ENCODE data around the gene ERICH2.

The ERICH2 gene

DNA sequence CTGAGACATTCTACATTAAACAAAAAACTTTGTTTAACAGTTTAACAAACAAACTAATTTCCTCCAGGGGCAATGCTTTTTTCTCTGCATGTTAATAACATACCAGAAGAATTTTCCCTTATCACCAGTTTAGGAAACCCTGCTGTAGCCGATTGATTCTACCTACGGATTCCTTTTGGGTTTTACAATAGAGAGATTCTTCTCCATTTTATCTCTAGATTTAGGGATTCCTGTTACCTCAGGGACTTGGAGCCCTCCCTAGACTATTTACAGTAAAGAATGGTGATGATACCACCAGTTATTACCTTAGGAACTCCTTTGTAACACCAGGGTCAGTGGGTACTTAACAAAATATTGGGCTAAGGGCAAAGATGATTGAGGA lies 5.3 kb upstream of the ERICH2 start:
- peak; percentile 92 for DNase-seq
- no peak overlapping the region for H2BK120ac ChIP-seq (ENCODE audit: low read depth, low read length)
- H3K56ac ChIP-seq (ENCODE audit: low read length) = peak overlapping the region; percentile 3
- H3K23ac ChIP-seq (ENCODE audit: low read length) = no peak overlapping the region
- H3K27ac ChIP-seq (ENCODE audit: low read depth, low read length) = peak overlapping the region; percentile 61
- H2AK5ac ChIP-seq (ENCODE audit: low read length) = no peak overlapping the region
- no peak overlapping the region for H3K4ac ChIP-seq (ENCODE audit: low read depth, low read length)
- H4K8ac ChIP-seq (ENCODE audit: low read depth, low read length) = no peak overlapping the region
- no peaks in the 10 kb centered on the region for H3K36me3 ChIP-seq (ENCODE audit: control insufficient read depth, insufficient read depth, low read length)
- no peaks in the 10 kb centered on the region for H3K79me2 ChIP-seq (ENCODE audit: control insufficient read depth, insufficient read depth, low read length)
- peak overlapping the region; percentile 85 for H3K18ac ChIP-seq (ENCODE audit: low read length)
- peak overlapping the region; percentile 22 for H3K9ac ChIP-seq (ENCODE audit: low read length)
- peak overlapping the region; percentile 89 for H2BK5ac ChIP-seq (ENCODE audit: low read length)
- no peak overlapping the region for H3K4me3 ChIP-seq (ENCODE audit: low read length)
- H3K4me1 ChIP-seq (ENCODE audit: control insufficient read depth, low read depth, low read length) = peaks cover 8% of the 10 kb centered on the region
- no peaks in the 10 kb centered on the region for H3K27me3 ChIP-seq (ENCODE audit: insufficient read depth, low read length, poor library complexity)
- no CpG with 5 or more reads among the region's 2 CpGs for WGBS (ENCODE audit: extremely low coverage, insufficient coverage, low lambda C conversion rate)
- H2BK15ac ChIP-seq (replicated peaks; ENCODE audit: low read depth) = no peak overlapping the region
- H3K79me1 ChIP-seq (ENCODE audit: low read length) = no peaks in the 10 kb centered on the region
- no peak overlapping the region for H4K5ac ChIP-seq (ENCODE audit: low read length)
- H3K4me2 ChIP-seq (ENCODE audit: low read length) = no peak overlapping the region

DNA sequence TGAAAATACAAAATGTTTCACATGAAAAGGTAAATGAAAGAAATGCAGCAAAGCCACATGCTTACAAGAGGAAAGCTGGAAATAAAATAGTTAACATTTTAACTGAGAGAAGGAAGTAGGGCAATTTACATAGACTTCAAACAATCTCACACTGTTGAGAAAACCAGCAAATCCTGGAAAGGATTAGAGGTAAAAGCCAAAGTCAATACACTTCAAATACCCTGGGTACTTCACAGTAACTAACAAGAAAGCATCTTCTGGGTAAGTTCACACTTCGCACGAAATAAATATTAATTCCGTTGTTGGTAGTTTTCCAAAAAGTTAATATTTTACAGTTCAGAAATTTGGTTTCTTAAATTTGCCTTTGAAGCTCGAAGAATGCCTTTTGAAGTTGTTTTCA lies 3.5 kb upstream of the ERICH2 start:
- Histone ChIP-seq H2AK5ac (ENCODE audit: low read length) (no peak overlapping the region), H3K27me3 (ENCODE audit: insufficient read depth, low read length, poor library complexity) (no peaks in the 10 kb centered on the region), H3K79me1 (ENCODE audit: low read length) (no peaks in the 10 kb centered on the region), H3K4me1 (ENCODE audit: control insufficient read depth, low read depth, low read length) (peaks cover 10% of the 10 kb centered on the region), H4K8ac (ENCODE audit: low read depth, low read length) (no peak overlapping the region), H3K79me2 (ENCODE audit: control insufficient read depth, insufficient read depth, low read length) (peaks cover 1% of the 10 kb centered on the region), H3K27ac (ENCODE audit: low read depth, low read length) (no peak overlapping the region), H2BK5ac (ENCODE audit: low read length) (no peak overlapping the region), H4K5ac (ENCODE audit: low read length) (no peak overlapping the region), H3K56ac (ENCODE audit: low read length) (no peak overlapping the region), H3K36me3 (ENCODE audit: control insufficient read depth, insufficient read depth, low read length) (no peaks in the 10 kb centered on the region), H3K18ac (ENCODE audit: low read length) (no peak overlapping the region), H3K4me2 (ENCODE audit: low read length) (no peak overlapping the region), H2BK15ac (replicated peaks; ENCODE audit: low read depth) (no peak overlapping the region), H3K9ac (ENCODE audit: low read length) (no peak overlapping the region), H3K4me3 (ENCODE audit: low read length) (no peak overlapping the region), H3K23ac (ENCODE audit: low read length) (no peak overlapping the region), H3K4ac (ENCODE audit: low read depth, low read length) (no peak overlapping the region), H2BK120ac (ENCODE audit: low read depth, low read length) (no peak overlapping the region)
- no CpG with 5 or more reads among the region's 4 CpGs for WGBS (ENCODE audit: extremely low coverage, insufficient coverage, low lambda C conversion rate)
- peak; percentile 80 for DNase-seq

DNA sequence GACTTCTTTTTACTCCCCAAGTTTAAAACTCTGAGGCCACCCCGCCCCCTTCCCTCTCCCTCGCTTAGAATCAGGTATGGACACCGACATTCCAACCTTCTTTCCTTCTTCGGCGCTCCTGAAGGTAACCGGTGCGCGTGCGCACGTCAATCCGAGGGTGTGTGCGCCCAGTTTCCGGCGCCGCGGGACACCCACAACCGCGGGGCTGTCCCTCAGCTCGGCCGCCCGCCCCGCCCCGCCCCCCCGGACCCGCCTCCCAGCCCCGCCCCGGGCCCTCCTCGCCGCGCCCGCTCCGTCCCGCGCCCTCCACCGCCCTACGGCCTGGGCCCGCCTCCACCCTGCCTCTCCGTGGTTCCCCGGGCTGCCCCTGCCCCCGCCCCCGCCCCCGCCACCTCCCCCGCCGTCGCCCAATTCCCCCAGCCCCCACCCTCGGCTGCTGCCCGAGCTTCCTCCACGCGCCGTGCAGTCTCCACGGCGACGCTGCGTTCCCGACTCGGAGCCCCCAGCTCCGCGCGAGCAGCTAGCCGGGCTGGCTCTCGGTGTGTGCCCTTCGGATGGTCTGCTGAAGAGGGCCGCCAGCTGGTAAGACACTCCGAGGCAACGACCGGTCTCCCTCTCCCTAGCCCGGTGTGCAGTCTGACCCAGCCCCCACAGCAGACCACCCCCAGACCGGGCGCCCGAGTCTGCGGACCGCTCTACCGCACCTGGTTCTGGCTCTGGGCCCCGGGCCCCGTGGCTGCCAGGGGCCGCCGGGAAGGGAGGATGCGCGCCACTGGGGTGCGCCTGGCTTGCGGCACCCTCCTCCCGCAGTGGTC lies 635 bp downstream of the ERICH2 start:
- H3K56ac ChIP-seq (ENCODE audit: low read length) = peak overlapping the region; percentile 98

DNA sequence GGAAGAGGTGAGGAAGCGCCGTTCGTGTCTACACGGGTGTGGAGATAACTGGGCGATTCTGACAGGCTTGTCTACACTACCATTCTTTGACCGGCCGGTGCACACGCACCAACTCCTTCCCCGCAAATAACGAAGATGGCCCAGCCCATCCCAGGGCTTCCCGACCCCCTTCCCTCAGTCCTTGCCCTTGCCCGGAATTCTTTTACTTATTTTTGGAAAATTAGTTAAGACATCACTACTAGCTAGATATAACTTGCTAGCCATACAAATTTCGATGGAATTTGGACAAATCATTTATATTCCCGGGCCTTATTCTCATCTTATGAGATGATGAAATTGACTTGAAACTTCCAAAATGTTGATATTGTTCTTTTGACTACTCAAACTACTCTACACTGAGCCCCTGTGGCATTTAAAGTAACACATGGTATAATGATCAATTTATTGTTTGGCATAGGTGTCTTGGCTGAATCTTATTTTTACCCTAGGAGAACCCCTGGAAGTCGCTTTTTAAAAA lies 1.3 kb downstream of the ERICH2 start:
- H2BK120ac ChIP-seq (ENCODE audit: low read depth, low read length) = peak overlapping the region; percentile 5
- no peak overlapping the region for H2BK5ac ChIP-seq (ENCODE audit: low read length)
- H4K5ac ChIP-seq (ENCODE audit: low read length) = no peak overlapping the region
- peak overlapping the region; percentile 65 for H3K4me3 ChIP-seq (ENCODE audit: low read length)
- H3K4ac ChIP-seq (ENCODE audit: low read depth, low read length) = peak overlapping the region; percentile 44
- H3K9ac ChIP-seq (ENCODE audit: low read length) = peak overlapping the region; percentile 96
- peaks cover 1% of the 10 kb centered on the region for H3K79me2 ChIP-seq (ENCODE audit: control insufficient read depth, insufficient read depth, low read length)
- peak overlapping the region; percentile 81 for H3K18ac ChIP-seq (ENCODE audit: low read length)
- H3K4me2 ChIP-seq (ENCODE audit: low read length) = peak overlapping the region; percentile 68
- H3K27me3 ChIP-seq (ENCODE audit: insufficient read depth, low read length, poor library complexity) = no peaks in the 10 kb centered on the region
- no peaks in the 10 kb centered on the region for H3K79me1 ChIP-seq (ENCODE audit: low read length)
- no peak overlapping the region for H4K8ac ChIP-seq (ENCODE audit: low read depth, low read length)
- peak overlapping the region; percentile 98 for H3K56ac ChIP-seq (ENCODE audit: low read length)
- H3K23ac ChIP-seq (ENCODE audit: low read length) = no peak overlapping the region
- no CpG with 5 or more reads among the region's 15 CpGs for WGBS (ENCODE audit: extremely low coverage, insufficient coverage, low lambda C conversion rate)
- H3K27ac ChIP-seq (ENCODE audit: low read depth, low read length) = peak overlapping the region; percentile 24
- H2BK15ac ChIP-seq (replicated peaks; ENCODE audit: low read depth) = no peak overlapping the region
- H3K36me3 ChIP-seq (ENCODE audit: control insufficient read depth, insufficient read depth, low read length) = no peaks in the 10 kb centered on the region
- DNase-seq = no peak
- peaks cover 2% of the 10 kb centered on the region for H3K4me1 ChIP-seq (ENCODE audit: control insufficient read depth, low read depth, low read length)
- H2AK5ac ChIP-seq (ENCODE audit: low read length) = no peak overlapping the region

More for the DNA sequence above, 635 bp downstream of the ERICH2 start:
- WGBS (ENCODE audit: extremely low coverage, insufficient coverage, low lambda C conversion rate) = no CpG with 5 or more reads among the region's 82 CpGs
- Histone ChIP-seq H3K4me2 (ENCODE audit: low read length) (peak overlapping the region; percentile 92), H3K9ac (ENCODE audit: low read length) (peak overlapping the region; percentile 96), H2BK5ac (ENCODE audit: low read length) (peak overlapping the region; percentile 95), H3K36me3 (ENCODE audit: control insufficient read depth, insufficient read depth, low read length) (no peaks in the 10 kb centered on the region), H3K79me1 (ENCODE audit: low read length) (no peaks in the 10 kb centered on the region), H3K4me3 (ENCODE audit: low read length) (peak overlapping the region; percentile 65), H2AK5ac (ENCODE audit: low read length) (no peak overlapping the region), H4K8ac (ENCODE audit: low read depth, low read length) (no peak overlapping the region), H3K4me1 (ENCODE audit: control insufficient read depth, low read depth, low read length) (peaks cover 2% of the 10 kb centered on the region), H4K5ac (ENCODE audit: low read length) (no peak overlapping the region), H2BK120ac (ENCODE audit: low read depth, low read length) (peak overlapping the region; percentile 88), H3K27me3 (ENCODE audit: insufficient read depth, low read length, poor library complexity) (no peaks in the 10 kb centered on the region), H3K79me2 (ENCODE audit: control insufficient read depth, insufficient read depth, low read length) (peaks cover 1% of the 10 kb centered on the region), H3K23ac (ENCODE audit: low read length) (no peak overlapping the region), H3K4ac (ENCODE audit: low read depth, low read length) (peak overlapping the region; percentile 99), H2BK15ac (replicated peaks; ENCODE audit: low read depth) (peak overlapping the region; percentile 74), H3K18ac (ENCODE audit: low read length) (peak overlapping the region; percentile 99), H3K27ac (ENCODE audit: low read depth, low read length) (peak overlapping the region; percentile 99)
- peak; percentile 96 for DNase-seq

DNA sequence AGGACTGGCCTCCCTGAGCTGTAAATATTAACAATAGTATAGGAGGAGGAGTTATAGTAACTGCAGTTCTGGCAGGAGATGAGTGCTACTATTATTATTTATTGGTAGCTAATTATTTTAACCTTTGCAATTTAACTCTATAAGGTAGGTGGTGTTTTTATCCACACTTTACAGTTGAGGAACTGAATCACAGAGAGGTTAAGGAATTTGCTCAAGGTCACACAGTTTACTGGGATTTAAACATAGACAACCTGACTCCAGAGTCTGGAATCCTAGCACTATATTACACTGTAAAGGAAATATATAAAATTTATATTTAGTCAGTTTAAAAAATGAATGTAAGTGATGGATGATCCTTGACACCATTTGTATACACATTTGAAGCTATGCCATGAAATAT lies 2.1 kb downstream of the ERICH2 start:
- Histone ChIP-seq H4K8ac (ENCODE audit: low read depth, low read length) (no peak overlapping the region), H3K36me3 (ENCODE audit: control insufficient read depth, insufficient read depth, low read length) (no peaks in the 10 kb centered on the region), H2BK5ac (ENCODE audit: low read length) (no peak overlapping the region), H3K4me2 (ENCODE audit: low read length) (peak overlapping the region; percentile 8), H3K9ac (ENCODE audit: low read length) (peak overlapping the region; percentile 46), H3K56ac (ENCODE audit: low read length) (peak overlapping the region; percentile 66), H3K27ac (ENCODE audit: low read depth, low read length) (no peak overlapping the region), H2BK15ac (replicated peaks; ENCODE audit: low read depth) (no peak overlapping the region), H2AK5ac (ENCODE audit: low read length) (no peak overlapping the region), H3K27me3 (ENCODE audit: insufficient read depth, low read length, poor library complexity) (no peaks in the 10 kb centered on the region), H3K18ac (ENCODE audit: low read length) (no peak overlapping the region), H3K79me1 (ENCODE audit: low read length) (no peaks in the 10 kb centered on the region), H3K4me3 (ENCODE audit: low read length) (no peak overlapping the region), H3K23ac (ENCODE audit: low read length) (no peak overlapping the region), H3K79me2 (ENCODE audit: control insufficient read depth, insufficient read depth, low read length) (peaks cover 1% of the 10 kb centered on the region), H3K4ac (ENCODE audit: low read depth, low read length) (no peak overlapping the region), H4K5ac (ENCODE audit: low read length) (no peak overlapping the region), H2BK120ac (ENCODE audit: low read depth, low read length) (peak overlapping the region; percentile 82), H3K4me1 (ENCODE audit: control insufficient read depth, low read depth, low read length) (peaks cover 2% of the 10 kb centered on the region)
- no peak for DNase-seq
